HG03432 (cell line): ENCODE measurements around the gene RHEBL1.

Source experiments
- ATAC-seq: cut with Tn5 transposase; IDR thresholded peaks from one replicate; pipeline ENCODE4 v1.9.1; 2021; ENCODE audit warnings: mild to moderate bottlenecking, moderate library complexity; ENCODE audit not compliant: unreplicated experiment

Gene RHEBL1, protein sequence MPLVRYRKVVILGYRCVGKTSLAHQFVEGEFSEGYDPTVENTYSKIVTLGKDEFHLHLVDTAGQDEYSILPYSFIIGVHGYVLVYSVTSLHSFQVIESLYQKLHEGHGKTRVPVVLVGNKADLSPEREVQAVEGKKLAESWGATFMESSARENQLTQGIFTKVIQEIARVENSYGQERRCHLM

DNA sequence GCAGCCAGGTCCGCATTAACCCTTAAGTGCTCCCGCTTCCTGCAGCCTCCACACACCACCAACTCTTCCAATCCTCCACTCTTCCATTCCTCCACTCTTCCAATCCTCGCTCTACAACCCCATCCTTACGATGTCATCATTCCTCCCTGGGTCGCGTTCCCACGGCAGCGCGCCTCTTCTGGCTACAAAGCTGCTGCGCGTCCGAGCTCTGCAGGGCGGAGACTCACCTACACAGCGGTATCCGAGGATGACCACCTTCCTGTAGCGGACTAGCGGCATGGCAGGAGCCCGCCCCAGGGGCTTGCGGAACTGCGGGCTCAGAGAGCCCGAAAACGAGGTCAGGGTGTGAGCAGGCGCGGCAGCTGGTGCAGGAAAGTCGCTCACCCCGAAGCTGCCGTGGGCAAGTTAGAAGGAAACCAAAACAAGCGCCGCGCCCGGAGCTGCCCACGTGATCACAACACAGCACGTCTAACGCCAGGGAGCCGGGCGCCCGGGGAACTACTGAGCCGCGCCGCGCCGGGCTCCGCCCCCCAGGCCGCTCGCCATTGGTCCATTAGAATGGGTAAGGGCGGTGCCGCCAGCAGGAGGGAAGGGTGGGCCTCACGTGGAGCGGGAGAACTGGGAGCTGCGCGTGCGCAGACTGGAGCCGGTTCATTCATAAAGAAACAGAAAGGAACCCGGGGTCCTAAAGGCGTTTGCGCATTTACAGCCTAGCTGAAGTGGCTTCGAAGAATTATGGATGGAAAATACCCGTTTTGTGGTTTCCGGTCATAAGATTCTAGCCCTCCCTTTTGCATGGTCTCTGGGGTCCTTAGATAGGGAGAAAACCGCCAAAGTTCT, at the start of gene RHEBL1:
RHEBL1 (minus strand) TSS at position 473 of the 840 bp plus-strand sequence; CDS start at position 279, 194 bp downstream.
- peak; percentile 99 for ATAC-seq

DNA sequence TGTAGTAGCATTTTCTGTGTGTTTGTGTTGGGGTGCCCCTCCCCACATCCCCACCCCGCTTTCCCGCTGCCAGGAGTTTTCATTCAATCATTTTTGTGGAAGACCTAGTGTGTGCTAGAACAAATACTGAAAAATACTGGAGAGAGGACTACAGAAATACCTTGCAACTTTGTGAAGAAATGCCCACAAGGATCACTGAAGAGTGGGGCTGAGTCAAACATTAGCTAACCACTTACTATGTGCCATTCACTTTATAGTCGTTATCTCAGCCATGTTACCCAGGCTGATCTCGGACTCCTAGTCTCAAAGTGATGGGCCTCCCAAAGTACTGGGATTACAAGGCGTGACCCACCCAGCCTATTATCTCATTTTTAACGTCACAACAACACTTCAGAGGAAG, 41.4 kb upstream of the RHEBL1 start:
- no peak for ATAC-seq

DNA sequence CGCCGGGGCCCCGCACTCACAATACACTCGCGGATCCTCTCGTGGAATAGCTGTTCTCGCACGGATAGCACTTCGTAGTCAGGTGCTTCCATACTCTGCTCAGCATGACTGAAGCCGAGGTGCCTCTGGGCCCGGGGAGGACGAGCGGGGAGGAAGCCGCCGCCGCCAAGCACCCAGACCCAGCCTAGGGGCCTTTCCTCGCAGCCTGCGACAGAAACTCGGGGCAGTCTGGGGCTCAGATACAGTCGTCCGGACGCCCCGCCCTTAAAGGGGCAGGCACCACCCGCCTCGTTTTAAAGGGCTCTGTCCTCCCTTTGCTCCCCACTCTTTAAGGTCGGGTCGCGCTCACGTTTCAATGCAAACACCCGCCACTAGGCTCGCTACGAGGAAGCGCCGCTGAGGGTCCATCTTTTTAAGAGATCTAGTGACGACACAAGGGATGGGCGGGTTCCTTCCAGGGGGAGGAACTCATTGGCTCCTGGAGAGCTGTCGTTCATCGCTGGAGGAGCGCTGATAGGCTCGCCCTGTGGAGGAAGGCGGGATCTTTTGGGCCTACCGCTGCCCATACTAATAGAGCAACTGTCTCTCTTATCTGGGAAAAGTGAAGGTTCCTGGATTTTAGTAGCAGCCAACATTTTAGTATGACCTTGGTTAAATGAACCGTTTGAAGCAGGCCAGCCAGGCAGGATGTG, 40.8 kb upstream of the RHEBL1 start, which contains the start of gene LMBR1L:
LMBR1L (minus strand) TSS at position 384 of the 692 bp plus-strand sequence; CDS start at position 92, 292 bp downstream.
- ATAC-seq: peak; percentile 98

DNA sequence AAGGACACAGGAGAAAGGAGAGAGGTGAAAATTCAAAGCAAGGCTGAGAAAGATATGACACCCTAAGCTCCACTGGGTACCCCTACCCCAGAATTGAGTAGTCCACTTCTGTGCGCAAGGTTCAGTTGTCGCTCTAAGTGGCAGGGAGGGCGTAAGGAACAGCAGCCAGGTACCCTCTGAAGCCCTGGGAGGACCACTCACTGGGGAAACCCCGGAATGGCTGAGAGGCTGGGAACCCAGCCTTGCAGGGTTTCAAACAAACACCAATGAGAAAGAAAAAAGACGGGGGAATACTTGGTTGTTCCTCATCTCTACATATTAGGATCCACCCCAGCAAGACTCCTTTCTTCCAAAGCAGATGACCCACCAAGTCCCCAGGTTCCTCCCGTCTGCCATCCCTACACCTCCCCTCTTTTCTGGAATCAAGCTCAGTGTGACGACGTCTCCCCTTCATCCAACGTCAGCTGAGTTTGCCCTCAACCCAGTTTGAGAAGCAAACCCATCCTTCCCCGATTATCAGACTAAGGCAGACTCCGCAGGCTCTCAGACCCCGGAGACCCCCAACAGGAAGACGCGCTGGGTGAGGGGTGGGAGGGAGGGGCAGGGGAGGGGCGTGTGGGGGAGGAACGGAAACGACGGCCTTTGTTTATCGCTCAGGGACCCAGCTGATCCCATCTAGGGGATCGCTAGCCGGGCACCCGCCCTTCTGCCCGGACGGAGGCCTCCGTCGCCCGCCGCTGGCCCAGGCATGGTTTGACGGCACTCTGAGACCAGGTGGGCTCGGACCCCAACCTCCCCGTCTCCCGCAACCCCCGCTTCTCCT, 40.1 kb upstream of the RHEBL1 start:
- peak; percentile 12 for ATAC-seq

DNA sequence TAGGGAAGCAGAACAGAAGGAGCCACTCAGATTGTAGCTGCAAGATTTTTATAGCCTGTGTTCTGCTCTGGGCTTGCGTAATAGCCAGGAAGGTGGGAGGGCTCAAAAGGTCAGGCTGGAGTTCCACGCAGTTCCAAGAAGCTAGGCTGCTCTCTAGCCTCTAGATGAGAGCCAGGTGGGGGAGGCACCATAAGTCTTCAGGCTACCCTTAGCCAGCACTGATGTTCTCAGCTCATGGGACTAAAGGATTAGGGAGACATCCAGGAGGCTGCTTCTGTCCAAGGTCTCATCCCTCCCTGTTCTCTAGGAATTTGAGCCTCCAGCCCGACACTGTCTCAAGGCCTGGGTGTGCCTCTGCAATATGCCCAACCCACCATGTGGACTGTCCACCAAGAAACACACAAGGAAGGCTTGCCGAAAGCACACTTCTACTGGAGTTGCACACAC, 39.2 kb upstream of the RHEBL1 start:
- no peak for ATAC-seq

DNA sequence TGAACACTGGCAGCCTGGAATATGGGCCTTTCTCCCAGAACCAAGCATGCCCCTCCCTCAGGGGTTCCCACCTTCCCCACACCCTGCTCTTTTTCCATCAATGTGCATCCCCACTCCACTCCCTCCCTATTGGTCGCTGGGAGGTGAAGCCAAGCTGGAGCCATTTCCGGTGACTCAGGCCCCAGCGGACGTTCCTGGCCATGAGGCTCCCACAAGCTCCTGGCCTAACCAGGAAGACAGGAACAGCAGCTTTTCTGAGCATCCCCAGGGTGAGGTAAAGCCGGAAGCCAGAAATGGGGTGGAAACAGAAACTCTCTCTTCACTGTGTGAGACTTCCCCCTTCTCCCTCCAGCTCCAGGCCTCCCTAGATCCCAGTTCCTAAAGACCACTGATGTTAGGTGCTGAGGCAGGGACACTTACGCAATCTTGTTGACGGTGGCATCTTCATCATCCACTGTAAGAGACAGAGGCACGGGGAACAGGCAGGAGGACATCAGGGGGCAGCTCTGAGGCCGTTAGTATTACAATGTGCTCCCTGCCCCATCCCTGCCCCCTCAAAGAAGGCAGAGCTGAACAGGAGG, 35.8 kb upstream of the RHEBL1 start:
- no peak for ATAC-seq

DNA sequence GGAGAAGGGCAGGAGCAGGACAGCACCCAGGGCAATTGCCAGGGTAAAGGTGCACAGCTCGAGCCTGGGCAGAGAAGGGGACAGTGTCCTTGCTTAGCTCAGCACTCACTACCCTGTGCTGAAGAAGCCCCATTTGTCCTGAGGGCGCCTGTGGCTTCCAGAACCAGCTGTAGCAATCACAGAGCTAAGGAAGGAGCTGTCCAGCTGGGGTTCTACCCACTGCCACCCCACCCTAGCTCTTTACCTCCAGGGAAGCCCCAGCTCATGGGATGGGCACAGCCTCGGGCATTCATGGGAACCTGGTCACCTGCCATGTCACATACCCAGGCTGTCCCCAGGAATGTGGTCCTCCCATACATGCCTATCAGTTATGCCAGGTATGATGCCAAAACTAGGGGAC, 35.0 kb upstream of the RHEBL1 start:
- ATAC-seq: no peak

DNA sequence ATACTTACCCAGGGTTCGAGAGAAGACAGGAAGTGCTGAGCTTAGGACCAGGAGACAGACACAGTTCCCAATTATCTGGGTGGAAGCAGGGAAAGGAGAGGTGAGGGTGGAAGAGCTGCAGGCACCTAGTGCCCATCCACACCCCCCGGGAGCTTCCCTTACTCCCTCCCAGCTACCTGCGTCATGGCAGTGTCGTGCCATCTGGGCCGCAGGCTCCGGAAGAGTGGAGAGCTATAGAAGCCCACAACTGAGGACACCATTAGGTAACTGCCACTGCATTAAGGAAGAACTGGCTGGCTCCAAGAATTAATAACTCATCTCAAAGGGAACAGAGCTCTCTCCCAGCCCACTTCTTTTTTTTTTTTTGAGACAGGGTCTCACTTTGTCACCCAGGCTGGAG, 30.6 kb upstream of the RHEBL1 start:
- ATAC-seq: no peak

DNA sequence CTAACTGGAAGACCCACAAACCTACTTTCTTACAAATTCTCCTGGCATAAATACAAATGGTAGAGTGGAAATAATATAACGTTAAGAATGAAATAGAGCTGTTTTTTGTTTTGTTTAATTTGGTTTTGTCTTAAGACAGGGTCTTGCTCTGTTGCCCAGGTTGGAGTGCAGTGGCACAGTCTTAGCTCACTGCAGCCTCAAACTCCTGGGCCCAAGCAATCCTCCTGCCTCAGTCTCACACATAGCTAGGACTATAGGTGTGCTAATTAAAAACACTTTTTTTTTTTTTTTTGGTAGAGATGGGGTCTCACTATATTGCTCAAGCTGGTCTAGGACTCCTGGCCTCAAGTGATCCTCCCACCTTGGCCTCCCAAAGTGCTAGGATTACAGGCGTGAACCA, 28.9 kb upstream of the RHEBL1 start:
- no peak for ATAC-seq

DNA sequence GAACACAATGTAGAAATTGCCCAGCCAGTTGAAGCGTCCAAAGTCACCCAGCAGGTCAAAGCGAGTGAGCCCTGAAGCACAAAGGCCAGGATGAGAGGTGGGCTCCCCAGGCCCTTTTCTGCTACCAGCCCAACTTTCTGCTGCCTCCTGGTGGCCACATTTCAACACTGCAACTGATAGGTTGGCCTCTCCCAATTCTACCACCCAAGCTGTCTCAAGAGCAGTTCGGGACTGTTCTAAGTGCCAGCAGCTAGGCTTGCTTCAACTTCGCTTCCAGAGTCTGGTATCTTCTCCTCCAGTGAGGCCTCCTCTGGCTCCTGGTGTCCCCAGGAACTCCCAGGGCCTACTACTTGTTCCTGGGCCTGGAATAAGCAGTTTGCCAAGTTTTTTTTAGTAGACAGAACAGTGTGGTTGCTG, 28.3 kb upstream of the RHEBL1 start:
- no peak for ATAC-seq

DNA sequence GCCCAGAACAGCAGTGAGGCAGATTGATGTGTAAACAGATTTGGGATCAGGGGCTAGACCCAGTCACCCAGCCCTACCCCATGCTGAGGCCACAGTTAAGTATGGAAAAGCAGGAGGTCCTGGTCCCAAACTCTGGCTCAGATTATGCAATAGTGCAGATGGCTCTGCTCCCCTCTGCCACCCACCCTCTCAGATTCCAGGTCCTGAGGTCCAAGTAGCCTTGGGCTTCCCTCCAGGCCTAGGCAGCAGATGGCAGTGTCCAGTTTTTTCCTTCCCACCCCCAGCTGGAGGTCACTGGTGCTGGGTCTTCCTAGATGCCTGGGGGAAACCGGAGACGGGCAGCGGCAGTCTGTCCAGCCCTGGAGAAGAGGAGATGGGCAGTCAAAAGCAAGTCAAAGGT, 27.6 kb upstream of the RHEBL1 start:
- no peak for ATAC-seq

DNA sequence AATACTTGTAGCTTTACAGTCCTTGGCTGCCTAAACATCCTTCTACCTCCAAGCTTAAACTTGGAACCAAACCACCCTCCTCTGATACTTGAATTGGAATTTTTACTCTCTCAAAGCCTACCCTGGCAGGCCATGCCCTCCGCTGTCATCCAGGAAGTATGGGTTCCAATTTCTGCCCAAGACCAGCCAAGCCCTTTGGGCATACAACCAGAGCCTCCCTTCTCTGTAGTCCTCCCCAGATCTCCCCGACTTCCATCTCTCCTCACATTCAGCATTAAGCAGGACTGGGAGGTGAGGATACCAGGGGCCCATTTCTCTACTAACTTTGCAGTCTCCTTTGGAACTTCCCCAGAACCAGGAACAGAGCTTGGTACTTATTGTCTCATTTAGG, 25.2 kb upstream of the RHEBL1 start:
- no peak for ATAC-seq

DNA sequence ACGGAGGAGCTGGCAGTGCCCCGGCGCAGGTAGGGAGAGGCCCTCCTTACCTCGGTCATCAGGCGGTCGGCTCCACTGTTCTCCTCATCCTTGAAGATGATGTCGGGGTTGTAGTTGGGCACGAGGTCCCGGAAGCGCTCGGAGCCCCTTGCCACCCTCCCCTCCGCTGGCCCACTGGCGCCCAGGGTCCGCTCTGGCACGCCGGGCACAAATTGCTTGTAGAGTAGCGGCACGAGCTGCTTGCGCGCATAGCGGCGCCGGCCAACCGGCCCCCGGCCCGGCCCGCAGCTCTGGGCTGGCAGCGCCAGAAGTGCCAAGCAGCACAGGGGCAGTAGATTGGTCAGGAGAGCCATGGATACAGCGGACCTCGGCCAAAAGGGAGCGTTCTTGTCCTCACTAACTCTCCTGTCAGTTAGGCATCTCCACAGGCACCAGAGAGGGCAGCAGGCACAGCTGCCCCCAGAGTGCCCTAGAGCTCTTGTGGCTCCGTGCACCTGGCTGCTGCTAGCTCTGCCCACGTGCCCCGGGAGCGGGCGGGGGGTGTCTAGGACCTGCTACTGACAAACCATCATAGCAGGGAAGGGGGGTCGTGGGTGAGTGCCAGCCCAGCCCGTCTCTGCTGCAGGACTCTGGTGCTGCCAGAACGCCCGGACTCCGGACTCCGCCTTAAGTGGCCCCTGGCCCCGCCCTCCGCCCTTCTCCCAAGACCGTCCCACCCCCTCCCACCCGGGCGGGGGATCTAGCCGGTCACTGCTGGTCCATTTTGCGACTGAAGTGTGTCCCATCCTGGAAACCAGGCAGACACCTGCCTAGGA, 24.6 kb upstream of the RHEBL1 start, which contains the start of gene DHH:
DHH (minus strand) TSS at position 642 of the 815 bp plus-strand sequence; CDS start at position 353, 289 bp downstream.
- no peak for ATAC-seq

DNA sequence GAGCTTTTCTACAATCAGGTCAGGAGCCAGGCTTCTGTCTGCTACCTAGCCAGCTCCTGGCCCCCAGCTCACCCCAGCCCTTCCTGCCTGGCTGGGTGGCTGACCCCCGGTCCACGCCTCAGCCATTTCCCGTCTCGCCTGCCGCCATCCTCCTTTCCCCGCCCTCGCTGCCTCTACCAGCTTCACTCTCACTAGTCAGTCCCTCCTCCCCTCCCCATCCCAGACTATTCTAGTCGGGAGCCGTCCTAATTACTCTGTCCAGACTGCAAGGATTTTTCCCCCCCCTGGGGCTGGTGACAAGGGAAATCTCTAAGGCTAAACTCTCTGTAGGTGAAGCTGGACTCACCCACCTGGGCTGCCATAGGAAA, 24.0 kb upstream of the RHEBL1 start:
- no peak for ATAC-seq

DNA sequence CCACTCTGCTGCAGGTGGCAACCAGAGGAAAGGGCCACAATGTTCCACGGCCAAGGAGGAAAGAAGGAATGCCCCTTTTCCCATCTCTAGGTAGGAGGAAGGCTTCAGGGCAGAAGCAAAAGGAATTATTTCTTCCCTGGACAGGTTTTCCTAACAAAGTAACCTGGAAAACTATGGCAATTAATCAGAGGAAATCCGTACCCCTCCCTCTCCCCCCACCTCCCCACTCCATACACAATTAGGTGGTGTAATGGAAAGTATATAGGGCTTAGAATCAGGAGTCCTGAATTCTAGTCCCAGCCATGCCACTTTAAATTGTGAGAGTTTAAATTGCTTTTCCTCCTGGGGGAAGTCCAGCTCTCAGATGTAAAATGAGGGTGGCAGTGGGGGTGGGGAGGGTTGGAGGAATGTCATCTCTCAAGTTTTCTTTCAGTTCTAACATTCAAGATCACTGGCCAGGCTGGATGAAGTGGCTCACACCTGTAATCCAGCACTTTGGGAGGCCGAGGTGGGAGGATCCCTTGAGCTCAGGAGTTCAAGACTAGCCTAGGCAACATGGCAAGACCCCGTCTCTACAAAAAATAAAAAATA, 23.1 kb upstream of the RHEBL1 start:
- no peak for ATAC-seq

DNA sequence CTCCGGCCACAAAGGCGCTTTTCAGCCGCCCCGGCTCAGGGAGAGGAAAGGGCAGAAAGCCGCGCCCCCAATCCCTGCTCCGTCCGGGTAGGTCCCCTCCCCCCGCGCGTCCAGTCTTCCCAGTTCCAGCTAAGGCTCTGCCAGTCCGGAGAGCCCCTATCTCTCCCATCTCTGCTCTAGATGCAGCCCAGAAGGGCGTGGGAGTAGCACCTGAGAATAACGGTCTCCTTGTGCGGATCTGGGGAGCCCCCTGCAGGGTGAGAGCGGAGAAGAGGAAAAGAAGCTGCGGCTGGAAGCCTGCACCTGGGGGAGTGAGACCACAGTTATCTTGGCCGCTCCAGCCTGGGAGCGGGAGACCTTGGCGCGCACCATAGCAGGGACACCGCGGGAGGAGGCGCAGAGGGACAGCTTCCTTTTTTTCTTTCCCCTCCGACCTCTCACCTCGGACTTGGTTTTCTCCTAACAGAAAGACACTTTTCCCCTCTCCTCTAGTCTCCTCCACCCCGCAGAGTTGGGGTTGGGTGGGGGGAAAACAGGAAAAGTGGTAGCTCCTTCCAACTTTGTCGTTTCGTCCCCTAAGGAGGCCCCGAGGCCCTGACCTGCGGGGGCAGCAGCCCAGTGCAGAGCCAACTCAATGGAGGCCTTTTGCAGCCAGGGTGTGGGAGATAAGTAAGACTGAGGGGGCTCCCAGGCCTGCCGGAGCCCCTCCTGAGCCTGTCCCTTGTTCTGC, 22.5 kb upstream of the RHEBL1 start:
- ATAC-seq: no peak

DNA sequence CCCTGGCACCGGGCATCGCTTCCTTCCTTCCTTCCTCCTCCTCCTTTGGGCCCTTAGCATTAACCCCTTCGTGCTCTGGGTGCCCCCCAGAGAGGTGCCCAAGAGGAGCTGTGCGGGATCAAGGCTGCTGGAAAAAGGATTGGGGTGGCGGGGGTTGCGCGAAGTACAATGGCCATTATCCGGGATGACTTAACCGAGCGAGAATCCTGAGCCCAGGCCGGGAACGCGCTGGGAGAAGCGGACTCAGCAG, 22.0 kb upstream of the RHEBL1 start:
- ATAC-seq: no peak

DNA sequence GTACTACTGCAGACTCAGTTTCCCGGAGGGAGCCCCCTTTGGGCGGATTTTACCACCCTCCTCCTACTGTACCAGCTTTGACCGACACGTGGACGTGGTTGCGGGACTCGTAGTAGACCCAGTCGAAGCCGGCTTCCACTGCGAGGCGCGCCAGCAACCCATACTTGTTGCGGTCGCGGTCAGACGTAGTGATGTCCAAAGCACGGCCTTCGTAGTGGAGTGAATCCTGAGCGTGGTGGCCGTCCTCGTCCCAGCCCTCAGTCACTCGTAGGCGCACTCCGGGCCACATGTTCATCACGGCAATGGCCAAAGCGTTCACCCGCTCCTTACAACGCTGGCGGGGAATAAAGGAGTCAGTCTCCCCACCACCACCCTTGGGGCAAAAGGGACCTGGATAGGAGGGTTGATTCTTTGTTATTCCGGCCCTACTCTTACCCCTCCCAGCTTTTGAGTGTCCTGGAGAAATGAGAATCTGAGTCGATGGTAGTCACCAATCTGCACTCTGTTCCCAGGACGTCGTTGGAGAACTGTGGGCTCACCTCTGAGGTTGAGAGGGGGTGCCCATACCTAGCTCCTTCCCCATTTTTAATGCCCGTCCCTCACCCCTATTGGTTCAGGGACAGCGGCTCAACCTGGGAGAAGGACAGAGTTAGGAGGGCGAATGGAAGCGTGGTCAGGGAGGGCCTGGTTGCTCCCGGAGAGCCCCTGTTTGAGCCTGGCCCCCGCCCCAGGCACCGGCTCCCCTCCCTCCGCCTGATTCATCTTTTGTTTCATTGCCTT, 21.5 kb upstream of the RHEBL1 start:
- no peak for ATAC-seq
